Common myeloid progenitor, CD34-positive (primary cell): Measurements from ENCODE around the gene RHOD.

Source experiments
- CTCF ChIA-PET: fragments of 350-600 bp; sonication (Branson Sonifier 250); formaldehyde crosslinking; loops from one replicate; lab custom pipeline; 2021; ENCODE audit warnings: antibody characterized with exemption; lab: Charles Lee
- POLR2A ChIA-PET: fragments of 350-600 bp; sonication (Branson Sonifier 250); formaldehyde crosslinking; loops from one replicate; lab custom pipeline; 2021; ENCODE audit warnings: antibody characterized with exemption; lab: Charles Lee
- DNase-seq, 3 donors: peaks; one replicate each; pipeline versions ENCODE4 v3.0.0 to v3.0.0-alpha.2; 2013
- H3K27ac ChIP-seq, 2 experiments: 1 replicate in 1 of 2; 2 replicates in 1 of 2; pipeline ENCODE4 v1.7.0; 2013; ENCODE audit warnings: inconsistent platforms in 2 of 2, low read length in 2 of 2, mild to moderate bottlenecking in 2 of 2, low read depth in 1 of 2, moderate library complexity in 1 of 2; ENCODE audit not compliant: severe bottlenecking in 2 of 2, insufficient read depth in 1 of 2, poor library complexity in 1 of 2
- H3K27me3 ChIP-seq, 5 experiments: replicated peaks in 2 of 5; 1 replicate in 3 of 5; 2 replicates in 2 of 5; pipeline versions ENCODE4 v1.6.1 to v1.7.0; 2013; ENCODE audit warnings: low read length in 4 of 5, mild to moderate bottlenecking in 2 of 5, moderate library complexity in 2 of 5, inconsistent platforms in 1 of 5; ENCODE audit not compliant: insufficient read depth in 5 of 5, control insufficient read depth in 4 of 5
- H3K36me3 ChIP-seq, 4 experiments: 1 replicate in 2 of 4; 2 replicates in 2 of 4; pipeline versions ENCODE4 v1.6.1 to v1.7.0; 2013; ENCODE audit warnings: low read length in 3 of 4, control low read depth in 1 of 4, mild to moderate bottlenecking in 1 of 4; ENCODE audit not compliant: control insufficient read depth in 4 of 4, insufficient read depth in 4 of 4
- H3K4me1 ChIP-seq, 4 experiments: 1 replicate in 3 of 4; 2 replicates in 1 of 4; pipeline versions ENCODE4 v1.6.1 to v1.7.1; 2013; ENCODE audit warnings: low read length in 3 of 4, mild to moderate bottlenecking in 3 of 4, control low read depth in 1 of 4, inconsistent platforms in 1 of 4, moderate library complexity in 1 of 4; ENCODE audit not compliant: control insufficient read depth in 4 of 4, insufficient read depth in 4 of 4; ENCODE audit errors: control extremely low read depth in 1 of 4
- H3K4me3 ChIP-seq, 7 experiments: 1 replicate in 4 of 7; 2 replicates in 3 of 7; pipeline versions ENCODE4 v1.5.1 to v1.7.0; 2013; ENCODE audit warnings: mild to moderate bottlenecking in 7 of 7, low read length in 6 of 7, moderate library complexity in 6 of 7, inconsistent platforms in 2 of 7, low read depth in 2 of 7, control low read depth in 1 of 7; ENCODE audit not compliant: insufficient read depth in 4 of 7, control insufficient read depth in 1 of 7; ENCODE audit errors: extremely low read depth in 1 of 7
- H3K9me3 ChIP-seq, 5 experiments: 1 replicate in 4 of 5; 2 replicates in 1 of 5; pipeline versions ENCODE4 v1.6.1 to v1.7.1; 2013; ENCODE audit warnings: low read length in 4 of 5, mild to moderate bottlenecking in 2 of 5, inconsistent platforms in 1 of 5, low read depth in 1 of 5, moderate library complexity in 1 of 5; ENCODE audit not compliant: control insufficient read depth in 4 of 5, insufficient read depth in 2 of 5; ENCODE audit errors: control extremely low read depth in 1 of 5
- WGBS: methylation state at CpG from one replicate; pipeline ENCODE4 v1.1.5; 2013; ENCODE audit not compliant: insufficient coverage; 5-methylcytosine and 5-hydroxymethylcytosine counted together

Gene RHOD

DNA sequence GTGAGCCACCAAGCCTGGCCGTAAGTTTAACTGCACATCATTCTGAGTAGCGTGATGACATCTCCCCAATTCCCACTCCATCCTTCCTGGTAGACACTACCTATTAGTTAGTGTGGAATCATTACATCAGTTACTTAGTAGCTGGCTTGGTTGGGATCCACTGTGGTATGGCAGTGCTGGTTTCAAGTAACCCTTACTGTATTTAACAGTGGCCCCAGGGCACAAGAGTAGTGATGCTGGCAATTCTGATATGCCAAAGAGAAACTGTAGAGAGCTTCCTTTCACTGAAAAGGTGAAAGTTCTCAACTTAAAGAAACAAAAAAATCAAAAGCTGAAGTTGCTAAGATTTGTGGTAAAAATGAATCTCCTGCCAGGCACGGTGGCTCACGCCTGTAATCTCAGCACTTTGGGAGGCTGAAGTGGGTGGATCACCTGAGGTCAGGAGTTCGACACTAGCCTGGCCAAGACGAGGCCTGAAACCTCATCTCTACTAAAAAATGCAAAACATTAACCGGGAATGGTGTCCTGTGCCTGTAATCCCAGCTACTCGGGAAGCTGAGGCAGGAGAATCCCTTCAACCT, 27.2 kb downstream of the RHOD start:
- Histone ChIP-seq H3K4me3 (no peak overlapping the region), H3K36me3 (no peaks in the 10 kb centered on the region), H3K27me3 (no peaks in the 10 kb centered on the region), H3K27ac (no peak overlapping the region), H3K4me1 (peaks cover 0 to 13% (median 11%) of the 10 kb centered on the region in 4 experiments), H3K9me3 (no peaks in the 10 kb centered on the region)
- POLR2A ChIA-PET, result no interaction called here
- CTCF ChIA-PET, result interaction anchor here (0.7 to 3.4 kb wide), 5 partner anchors 8 to 116 kb away, joined by 3 to 9 read pairs (median 3); no protein-coding TSS in a partner anchor
- DNase-seq, result no peak
- WGBS, result 95% methylated on average over 6 of the region's 8 CpGs

DNA sequence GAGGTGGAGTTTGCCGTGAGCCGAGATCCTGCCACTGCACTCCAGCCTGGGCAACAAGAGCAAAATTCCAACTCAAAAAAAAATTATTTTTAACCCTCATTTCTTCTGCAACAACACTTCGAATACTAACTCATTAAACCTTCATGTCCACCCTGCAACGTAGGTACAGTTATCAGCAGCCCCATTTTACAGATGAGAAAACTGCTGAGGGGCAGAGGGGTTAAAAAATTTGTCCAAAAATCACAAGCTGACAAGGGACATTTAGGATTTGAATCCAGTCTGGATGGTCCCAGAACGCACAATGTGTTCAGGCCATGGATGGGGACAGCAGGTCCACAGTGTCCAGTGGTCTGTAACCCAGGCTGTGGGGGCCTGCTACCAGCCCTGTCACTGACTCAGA, 29.0 kb downstream of the RHOD start:
- Histone ChIP-seq H3K4me1 (peaks cover 0 to 13% (median 11%) of the 10 kb centered on the region in 4 experiments), H3K9me3 (no peaks in the 10 kb centered on the region), H3K36me3 (no peaks in the 10 kb centered on the region), H3K27ac (no peak overlapping the region), H3K4me3 (no peak overlapping the region), H3K27me3 (no peaks in the 10 kb centered on the region)
- ChIA-PET POLR2A (no interaction called here), CTCF (interaction anchor here (1.7 to 1.9 kb wide), 2 partner anchors 12 to 29 kb away, joined by 5 to 6 read pairs; no protein-coding TSS in a partner anchor)
- 100% methylated on average over 2 of the region's 5 CpGs for WGBS
- DNase-seq, result no peak

DNA sequence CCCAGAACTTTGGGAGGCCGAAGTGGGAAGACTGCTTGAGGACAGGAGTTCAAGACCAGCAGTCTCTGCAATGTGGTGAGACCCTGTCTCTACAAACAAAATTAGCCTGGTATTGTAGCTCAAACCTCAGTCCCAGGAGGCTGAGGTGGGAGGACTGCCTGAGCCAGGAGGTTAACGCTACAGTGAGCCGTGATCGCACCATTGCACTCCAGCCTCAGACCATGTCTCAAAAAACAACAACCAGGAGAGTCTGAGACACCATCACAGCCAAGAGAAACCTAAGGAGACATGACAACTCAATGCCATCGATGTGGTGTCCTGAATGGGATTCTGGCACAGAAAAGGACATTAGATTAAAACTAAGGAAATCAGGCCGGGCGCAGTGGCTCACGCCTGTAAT, 34.1 kb downstream of the RHOD start:
- ChIA-PET POLR2A (no interaction called here), CTCF (interaction anchor here (1.2 kb wide), 1 partner anchor 78 kb away, joined by 3 read pairs; no protein-coding TSS in a partner anchor)
- Histone ChIP-seq H3K9me3 (no peaks in the 10 kb centered on the region), H3K27ac (no peak overlapping the region), H3K36me3 (no peaks in the 10 kb centered on the region), H3K4me1 (no peaks in the 10 kb centered on the region), H3K27me3 (no peaks in the 10 kb centered on the region), H3K4me3 (no peak overlapping the region)
- DNase-seq, result no peak
- 100% methylated on average over 8 of the region's 8 CpGs for whole genome bisulfite sequencing

DNA sequence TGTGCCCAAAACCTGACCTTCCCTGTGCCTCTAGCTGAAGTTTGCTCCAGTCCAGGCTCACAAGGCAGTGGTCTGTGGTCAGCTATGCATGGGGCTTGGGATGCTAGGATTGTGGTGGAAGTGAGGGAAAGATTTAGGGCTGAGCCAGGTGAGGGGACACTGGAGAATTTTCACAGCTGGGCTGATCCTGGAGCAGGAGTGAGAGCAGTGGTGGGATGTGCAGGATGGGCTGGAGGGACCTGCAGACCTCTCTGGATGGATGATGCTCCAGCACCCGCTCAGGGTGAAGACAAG, 38.5 kb downstream of the RHOD start:
- Histone ChIP-seq H3K27me3 (no peaks in the 10 kb centered on the region), H3K4me1 (peaks cover 0 to 9% (median 3%) of the 10 kb centered on the region in 4 experiments), H3K4me3 (no peak overlapping the region), H3K27ac (no peak overlapping the region), H3K36me3 (no peaks in the 10 kb centered on the region), H3K9me3 (no peaks in the 10 kb centered on the region)
- WGBS, result 83% methylated on average over 1 of the region's 1 CpG
- CTCF ChIA-PET, result interaction anchor here (1.1 to 2.8 kb wide), 3 partner anchors 13 to 77 kb away, joined by 3 to 9 read pairs (median 4); no protein-coding TSS in a partner anchor
- POLR2A ChIA-PET, result no interaction called here
- no peak for DNase-seq

DNA sequence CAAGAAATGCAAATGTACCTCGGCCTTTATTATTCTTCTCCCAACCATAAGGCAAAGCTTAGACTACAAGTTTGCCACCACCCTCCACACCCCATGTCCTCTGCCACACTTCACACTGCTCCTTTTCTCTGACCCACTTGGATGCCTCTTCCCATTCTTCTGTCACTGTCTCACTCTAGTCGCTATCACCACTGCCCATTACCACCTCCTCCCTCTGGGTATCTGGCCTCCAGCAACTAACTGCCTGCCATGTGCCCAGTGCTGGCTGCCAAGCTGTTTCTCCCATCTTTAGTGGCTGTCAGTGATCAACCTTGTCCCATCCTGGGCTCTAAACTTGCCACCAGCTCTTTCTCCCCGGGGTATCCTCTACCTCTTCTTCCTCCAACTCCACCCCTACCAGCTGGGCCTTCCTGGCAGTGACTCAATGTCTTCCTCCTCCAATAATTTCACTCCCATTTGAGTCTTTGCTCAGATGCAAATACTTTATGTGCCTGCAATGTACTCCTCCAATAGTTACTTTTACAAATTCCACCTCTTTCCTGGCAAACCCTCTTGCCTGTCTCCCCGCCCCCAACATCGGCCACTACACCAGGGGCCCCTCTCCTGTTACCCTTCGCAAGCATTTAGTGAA, 42.3 kb downstream of the RHOD start:
- H3K27ac ChIP-seq, result no peak overlapping the region
- CTCF ChIA-PET, result interaction anchor here (1.2 kb wide), 1 partner anchor 16 kb away, joined by 4 read pairs; no protein-coding TSS in a partner anchor
- POLR2A ChIA-PET, result no interaction called here
- no peaks in the 10 kb centered on the region for H3K27me3 ChIP-seq
- 85% methylated on average over 6 of the region's 6 CpGs for WGBS
- no peaks in the 10 kb centered on the region for H3K9me3 ChIP-seq
- H3K36me3 ChIP-seq, result no peaks in the 10 kb centered on the region
- peaks cover 0 to 20% (median 7%) of the 10 kb centered on the region in 4 experiments for H3K4me1 ChIP-seq
- no peak overlapping the region for H3K4me3 ChIP-seq
- DNase-seq, result no peak

DNA sequence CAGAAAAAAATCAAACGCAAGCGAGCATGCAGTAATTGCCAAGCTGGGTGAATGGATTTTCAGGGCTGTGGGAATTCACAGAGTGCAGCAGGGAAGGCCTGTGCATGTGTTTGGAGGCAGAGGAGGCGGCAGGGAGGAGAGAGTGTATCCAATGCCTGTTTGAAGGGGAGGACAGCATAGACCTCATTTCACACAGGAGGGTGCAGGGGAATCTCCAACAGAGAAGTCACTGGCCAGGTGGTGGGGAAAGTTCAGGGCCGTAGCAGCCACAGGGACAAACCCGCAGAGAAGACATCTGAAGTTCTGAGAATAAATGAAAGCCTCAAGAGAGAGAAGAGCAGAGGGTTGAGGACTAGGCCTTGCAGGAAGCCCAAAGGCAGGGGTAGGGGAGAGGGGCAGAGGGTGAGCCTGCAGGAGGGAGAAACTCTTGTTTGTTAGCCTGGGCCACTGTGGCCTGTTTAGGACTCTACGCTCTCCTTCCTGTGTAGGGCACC, 43.2 kb downstream of the RHOD start:
- DNase-seq, result no peak
- H3K4me1 ChIP-seq, result peaks cover 0 to 21% (median 7%) of the 10 kb centered on the region in 4 experiments
- no peaks in the 10 kb centered on the region for H3K36me3 ChIP-seq
- no peaks in the 10 kb centered on the region for H3K9me3 ChIP-seq
- whole genome bisulfite sequencing, result 95% methylated on average over 4 of the region's 6 CpGs
- H3K27ac ChIP-seq, result no peak overlapping the region
- no peaks in the 10 kb centered on the region for H3K27me3 ChIP-seq
- ChIA-PET CTCF (interaction anchor here (1.2 kb wide), 1 partner anchor 17 kb away, joined by 4 read pairs; no protein-coding TSS in a partner anchor), POLR2A (interaction anchor here (0.6 kb wide), 1 partner anchor 97 kb away, joined by 4 read pairs; no protein-coding TSS in a partner anchor)
- H3K4me3 ChIP-seq, result no peak overlapping the region

DNA sequence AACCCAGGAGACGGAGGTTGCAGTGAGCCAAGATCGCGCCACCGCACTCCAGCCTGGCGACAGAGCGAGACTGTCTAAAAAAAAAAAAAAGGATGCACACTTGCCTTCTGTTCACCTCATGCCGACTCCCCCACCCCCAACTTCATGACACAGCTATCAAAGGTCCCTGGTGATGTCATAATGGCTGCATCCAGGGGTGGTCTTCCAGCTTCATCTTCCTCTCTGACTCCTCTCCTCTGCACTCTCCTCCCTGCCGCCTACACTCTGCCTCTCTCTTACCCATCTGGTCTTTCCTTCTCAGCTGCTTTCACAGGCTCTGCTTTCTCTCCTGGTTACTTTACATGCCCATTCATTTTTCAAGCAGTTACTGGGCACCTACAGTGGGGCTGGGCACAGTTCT, 46.0 kb downstream of the RHOD start:
- ChIA-PET POLR2A (no interaction called here), CTCF (interaction anchor here (0.9 kb wide), 1 partner anchor 27 kb away, joined by 3 read pairs; no protein-coding TSS in a partner anchor)
- Histone ChIP-seq H3K9me3 (no peaks in the 10 kb centered on the region), H3K36me3 (no peaks in the 10 kb centered on the region), H3K4me3 (no peak overlapping the region), H3K27ac (no peak overlapping the region), H3K4me1 (peaks cover 0 to 26% (median 7%) of the 10 kb centered on the region in 4 experiments), H3K27me3 (no peaks in the 10 kb centered on the region)
- DNase-seq, result no peak
- WGBS, result 96% methylated on average over 3 of the region's 8 CpGs
